NT2/D1 (cell line): ENCODE results near the gene RAB5IF.

ENCODE experiments used
- SUZ12 ChIP-seq: IDR thresholded peaks from 2 replicates; pipeline ENCODE4 v1.6.1; 2011; ENCODE audit not compliant: insufficient read length, insufficient read depth; ENCODE audit errors: extremely low read depth
- ZNF274 ChIP-seq: IDR thresholded peaks from 2 replicates; pipeline ENCODE4 v1.6.1; 2011; ENCODE audit warnings: mild to moderate bottlenecking, low read depth, low read length

- TF ChIP-seq ZNF274 = no peak
- no peak for TF ChIP-seq SUZ12
Measured at GRCh38 chr20:36562724-36563123, 42.9 kb upstream of the RAB5IF start.
